Measurements from ENCODE around the gene ANKRD52. TPM values are rescaled to one million over a fixed set of nuclear protein-coding genes. Genes with fewer than 3 reads are reported as not detected.
"Not testable (repeated sequence)": the region's sequence is repeated elsewhere in the genome, so short reads cannot be mapped to it uniquely, and the experiment has no call there.

ANKRD52 gene
- total RNA-seq, 1 donor from 2014 or later = 44.8 TPM

GRCh38 chr12:56286044-56286830 lies 28.1 kb upstream of the ANKRD52 start:
- TF ChIP-seq CTCF (IDR thresholded peaks at IDR 0.05) = no peak
- intact Hi-C loops (cut with micrococcal nuclease) = loop anchor here (2.0 kb wide), 1 partner anchor 15 kb away; the partner anchor contains the start of gene CS
- no peak for DNase-seq
- H3K9me3 Mint-ChIP-seq = no peaks in the 10 kb centered on the region
- peaks cover 8% of the 10 kb centered on the region for H3K4me1 Mint-ChIP-seq
- ATAC-seq (ENCODE audit: low read depth) = no peak
- ChIA-PET CTCF (interaction anchor here (1.6 kb wide), 1 partner anchor 178 kb away, joined by 13 read pairs; no protein-coding TSS in a partner anchor), POLR2A (interaction anchor here (0.6 kb wide), 1 partner anchor 235 kb away, joined by 3 read pairs; no protein-coding TSS in a partner anchor)
- H3K27me3 Mint-ChIP-seq = no peaks in the 10 kb centered on the region
- H3K27ac Mint-ChIP-seq = no peak overlapping the region
- H3K36me3 Mint-ChIP-seq (ENCODE audit: low read depth) = peaks cover 59% of the 10 kb centered on the region
- H3K4me3 Mint-ChIP-seq = no peak overlapping the region

- DNase-seq; H3K27me3 Mint-ChIP-seq; H3K4me1 Mint-ChIP-seq; H3K9me3 Mint-ChIP-seq; intact Hi-C loops (cut with micrococcal nuclease); ATAC-seq (ENCODE audit: low read depth); H3K4me3 Mint-ChIP-seq; H3K27ac Mint-ChIP-seq; CTCF ChIA-PET: not testable (repeated sequence)
- POLR2A ChIA-PET = interaction anchor here (0.7 kb wide), 1 partner anchor 15 kb away, joined by 3 read pairs; no protein-coding TSS in a partner anchor
- peaks cover 58% of the 10 kb centered on the region for H3K36me3 Mint-ChIP-seq (ENCODE audit: low read depth)
These were observed 26.1 kb upstream of the ANKRD52 start for GRCh38 chr12:56284263-56284662.

- Mint-ChIP-seq H3K27me3 (no peaks in the 10 kb centered on the region), H3K4me1 (peaks cover 5% of the 10 kb centered on the region), H3K4me3 (no peak overlapping the region), H3K9me3 (no peaks in the 10 kb centered on the region), H3K27ac (peak overlapping the region; percentile 46), H3K36me3 (ENCODE audit: low read depth) (peaks cover 70% of the 10 kb centered on the region)
- ATAC-seq (ENCODE audit: low read depth) (no peak), DNase-seq (no peak)
- TF ChIP-seq CTCF (IDR thresholded peaks at IDR 0.05) = no peak
- ChIA-PET POLR2A (no interaction called here), CTCF (no interaction called here)
- intact Hi-C loops (cut with micrococcal nuclease) = no loop called here
These were observed 24.4 kb upstream of the ANKRD52 start for GRCh38 chr12:56282579-56282978.

- DNase-seq (no peak), ATAC-seq (ENCODE audit: low read depth) (no peak)
- CTCF ChIA-PET = no interaction called here
- Mint-ChIP-seq H3K27ac (peak overlapping the region; percentile 46), H3K4me3 (no peak overlapping the region), H3K9me3 (no peaks in the 10 kb centered on the region), H3K36me3 (ENCODE audit: low read depth) (peaks cover 71% of the 10 kb centered on the region), H3K27me3 (no peaks in the 10 kb centered on the region), H3K4me1 (peaks cover 5% of the 10 kb centered on the region)
- no peak for TF ChIP-seq CTCF (IDR thresholded peaks at IDR 0.05)
- POLR2A ChIA-PET = no interaction called here
- intact Hi-C loops (cut with micrococcal nuclease) = no loop called here
These were observed 23.8 kb upstream of the ANKRD52 start for GRCh38 chr12:56282030-56282429.

- ChIA-PET POLR2A (no interaction called here), CTCF (no interaction called here)
- ATAC-seq (ENCODE audit: low read depth) = no peak
- intact Hi-C loops (cut with micrococcal nuclease) = no loop called here
- Mint-ChIP-seq H3K9me3 (no peaks in the 10 kb centered on the region), H3K4me3 (no peak overlapping the region), H3K4me1 (peaks cover 5% of the 10 kb centered on the region), H3K27ac (no peak overlapping the region), H3K36me3 (ENCODE audit: low read depth) (peaks cover 68% of the 10 kb centered on the region), H3K27me3 (no peaks in the 10 kb centered on the region)
- no peak for DNase-seq
- no peak for TF ChIP-seq CTCF (IDR thresholded peaks at IDR 0.05)
These were observed 22.7 kb upstream of the ANKRD52 start for GRCh38 chr12:56280849-56281248.
